GM23338 (cell line): ENCODE results near the gene SYCP2. TPM values are rescaled to one million over a fixed set of nuclear protein-coding genes. Genes with fewer than 3 reads are reported as not detected.

Experiments used
- ATAC-seq: fragments of 200-7000 bp; cut with Tn5 transposase; 3 replicates; pipeline ENCODE4 v1.9.1; 2020
- DNase-seq: peaks from one replicate; pipeline ENCODE4 v3.0.0-alpha.2; 2015; ENCODE audit warnings: low spot score
- H2AFZ ChIP-seq: fragments of 200-600 bp; sonication (generic); 2 replicates; pipeline ENCODE4 v1.8.0; 2016; ENCODE audit warnings: antibody characterized with exemption, mild to moderate bottlenecking, moderate library complexity
- H3F3A ChIP-seq: fragments of 200-600 bp; sonication (generic); replicated peaks from 2 replicates; pipeline ENCODE4 v1.8.0; 2017; ENCODE audit warnings: antibody characterized with exemption, mixed run types, low read depth
- H3K27ac ChIP-seq: fragments of 200-600 bp; sonication (generic); 2 replicates; pipeline ENCODE4 v1.6.1; 2016; ENCODE audit warnings: low read depth
- H3K27me3 ChIP-seq: fragments of 200-600 bp; sonication (generic); 2 replicates; pipeline ENCODE4 v1.8.0; 2016; ENCODE audit warnings: mild to moderate bottlenecking, mixed run types, moderate library complexity; ENCODE audit not compliant: insufficient read depth
- H3K36me3 ChIP-seq: fragments of 200-600 bp; sonication (generic); 2 replicates; pipeline ENCODE4 v1.8.0; 2016; ENCODE audit warnings: mild to moderate bottlenecking; ENCODE audit not compliant: insufficient read depth
- H3K4me1 ChIP-seq: fragments of 200-600 bp; sonication (generic); 2 replicates; pipeline ENCODE4 v1.8.0; 2016; ENCODE audit warnings: mild to moderate bottlenecking, moderate library complexity; ENCODE audit not compliant: insufficient read depth
- H3K4me2 ChIP-seq: fragments of 200-600 bp; sonication (generic); 2 replicates; pipeline ENCODE4 v1.7.1; 2017; ENCODE audit warnings: mixed run types
- H3K4me3 ChIP-seq: fragments of 200-600 bp; sonication (generic); 2 replicates; pipeline ENCODE4 v1.6.1; 2016; ENCODE audit warnings: mixed run types
- H3K79me2 ChIP-seq: fragments of 200-600 bp; sonication (generic); replicated peaks from 2 replicates; pipeline ENCODE4 v1.8.0; 2017; ENCODE audit warnings: mild to moderate bottlenecking; ENCODE audit not compliant: insufficient read depth
- H3K9me2 ChIP-seq: fragments of 200-600 bp; sonication (generic); 2 replicates; pipeline ENCODE4 v1.8.0; 2017; ENCODE audit not compliant: insufficient read depth
- H4K20me1 ChIP-seq: fragments of 200-600 bp; sonication (generic); replicated peaks from 2 replicates; pipeline ENCODE4 v1.8.0; 2017; ENCODE audit warnings: mild to moderate bottlenecking; ENCODE audit not compliant: insufficient read depth
- H3K27ac Mint-ChIP-seq: 2 replicates; pipeline ENCODE4 v1.8.0; 2020; ENCODE audit warnings: inconsistent platforms, mild to moderate bottlenecking, moderate library complexity, mixed read lengths
- H3K27me3 Mint-ChIP-seq: 3 replicates; pipeline ENCODE4 v1.8.0; 2022; ENCODE audit warnings: low read depth, mild to moderate bottlenecking, moderate library complexity, mixed read lengths, inconsistent platforms; ENCODE audit not compliant: insufficient read depth, poor library complexity
- H3K36me3 Mint-ChIP-seq: 3 replicates; pipeline ENCODE4 v1.8.0; 2021; ENCODE audit warnings: low read depth, mild to moderate bottlenecking, inconsistent platforms, moderate library complexity, mixed read lengths
- H3K4me1 Mint-ChIP-seq: 3 replicates; pipeline ENCODE4 v1.8.0; 2020; ENCODE audit warnings: mild to moderate bottlenecking, inconsistent platforms, mixed read lengths
- H3K4me3 Mint-ChIP-seq: 3 replicates; pipeline ENCODE4 v1.8.0; 2021; ENCODE audit warnings: moderate library complexity, mild to moderate bottlenecking, inconsistent platforms, mixed read lengths
- H3K9me3 Mint-ChIP-seq: 3 replicates; pipeline ENCODE4 v1.8.0; 2020; ENCODE audit warnings: moderate library complexity, mild to moderate bottlenecking, inconsistent platforms, mixed read lengths
- CREB1 ChIP-seq: fragments of 250-450 bp; sonication (Bioruptor Pico); IDR thresholded peaks from 2 replicates; pipeline ENCODE4 v1.5.0; 2020; ENCODE audit warnings: low read depth, mild to moderate bottlenecking, moderate library complexity
- EZH2phosphoT487 ChIP-seq: fragments of 200-600 bp; sonication (generic); IDR thresholded peaks from one replicate; pipeline ENCODE4 v1.8.1; 2018; ENCODE audit warnings: antibody characterized with exemption; ENCODE audit not compliant: unreplicated experiment
- JUNB ChIP-seq: IDR thresholded peaks from one replicate; pipeline ENCODE4 v1.6.1; 2016; ENCODE audit warnings: antibody characterized with exemption; ENCODE audit not compliant: unreplicated experiment
- NANOG ChIP-seq: IDR thresholded peaks from 2 replicates; pipeline ENCODE4 v1.6.1; 2016; ENCODE audit warnings: antibody characterized with exemption, borderline replicate concordance
- POLR2AphosphoS5 ChIP-seq: IDR thresholded peaks from 2 replicates; pipeline ENCODE4 v1.6.1; 2016; ENCODE audit warnings: antibody characterized with exemption, low read depth
- STAT1 ChIP-seq: IDR thresholded peaks from one replicate; pipeline ENCODE4 v1.6.1; 2016; ENCODE audit warnings: antibody characterized with exemption; ENCODE audit not compliant: unreplicated experiment
- ZNF114 ChIP-seq: fragments of 250-450 bp; sonication (Bioruptor Pico); IDR thresholded peaks from 2 replicates; pipeline ENCODE4 v1.5.0; 2020; ENCODE audit warnings: mild to moderate bottlenecking, moderate library complexity
- ZNF331 ChIP-seq: fragments of 250-450 bp; sonication (Bioruptor Pico); IDR thresholded peaks from 2 replicates; pipeline ENCODE4 v1.5.0; 2020; ENCODE audit warnings: low read depth, mild to moderate bottlenecking, moderate library complexity
- polyA plus RNA-seq: library from polyadenylated mRNA; unstranded; fragments of >200 nt; fragmentation: Nextera tagmentation; extraction: Ambion mirVana; gene quantifications from 2 replicates; pipeline ENCODE4 v1.2.1, GENCODE V29; 2016
- total RNA-seq: library from RNA; depleted of rRNA; stranded (reverse); fragments of >200 nt; shearing (Covaris generic); gene quantifications from 2 replicates; pipeline ENCODE4 v1.2.3, GENCODE V29; 2014
- TF ChIP-seq, protein P1 (sequence below): IDR thresholded peaks from one replicate; pipeline ENCODE4 v1.6.1; 2018; ENCODE audit warnings: antibody characterized with exemption; ENCODE audit not compliant: unreplicated experiment
- TF ChIP-seq, protein P2 (sequence below): fragments of 250-450 bp; sonication (Bioruptor Pico); IDR thresholded peaks from 2 replicates; pipeline ENCODE4 v1.5.0; 2020; ENCODE audit warnings: mild to moderate bottlenecking, moderate library complexity

Gene SYCP2
- total and polyA plus RNA-seq, 2 experiments from 2014 or later: 0.50 to 2.1 TPM

DNA sequence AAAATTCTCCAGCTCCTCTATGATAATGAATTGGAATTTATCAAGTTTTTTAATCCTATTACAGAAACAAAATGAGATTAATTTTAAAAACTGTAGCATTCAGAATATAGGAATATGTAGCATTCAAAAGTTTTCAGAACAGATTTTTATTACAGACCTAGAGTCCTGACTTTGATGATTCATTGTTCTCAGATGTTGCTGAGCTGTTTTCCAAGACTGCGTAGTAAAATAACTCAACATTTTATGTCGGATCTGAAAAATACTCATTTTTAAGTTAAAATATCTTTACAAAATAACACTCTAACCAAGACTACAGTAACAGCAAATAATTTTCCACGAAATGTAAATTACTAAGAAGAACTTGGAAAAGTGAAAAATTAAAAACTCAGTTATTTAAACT lies 67.1 kb downstream of the SYCP2 start (continued):
- TF ChIP-seq, protein P1, sequence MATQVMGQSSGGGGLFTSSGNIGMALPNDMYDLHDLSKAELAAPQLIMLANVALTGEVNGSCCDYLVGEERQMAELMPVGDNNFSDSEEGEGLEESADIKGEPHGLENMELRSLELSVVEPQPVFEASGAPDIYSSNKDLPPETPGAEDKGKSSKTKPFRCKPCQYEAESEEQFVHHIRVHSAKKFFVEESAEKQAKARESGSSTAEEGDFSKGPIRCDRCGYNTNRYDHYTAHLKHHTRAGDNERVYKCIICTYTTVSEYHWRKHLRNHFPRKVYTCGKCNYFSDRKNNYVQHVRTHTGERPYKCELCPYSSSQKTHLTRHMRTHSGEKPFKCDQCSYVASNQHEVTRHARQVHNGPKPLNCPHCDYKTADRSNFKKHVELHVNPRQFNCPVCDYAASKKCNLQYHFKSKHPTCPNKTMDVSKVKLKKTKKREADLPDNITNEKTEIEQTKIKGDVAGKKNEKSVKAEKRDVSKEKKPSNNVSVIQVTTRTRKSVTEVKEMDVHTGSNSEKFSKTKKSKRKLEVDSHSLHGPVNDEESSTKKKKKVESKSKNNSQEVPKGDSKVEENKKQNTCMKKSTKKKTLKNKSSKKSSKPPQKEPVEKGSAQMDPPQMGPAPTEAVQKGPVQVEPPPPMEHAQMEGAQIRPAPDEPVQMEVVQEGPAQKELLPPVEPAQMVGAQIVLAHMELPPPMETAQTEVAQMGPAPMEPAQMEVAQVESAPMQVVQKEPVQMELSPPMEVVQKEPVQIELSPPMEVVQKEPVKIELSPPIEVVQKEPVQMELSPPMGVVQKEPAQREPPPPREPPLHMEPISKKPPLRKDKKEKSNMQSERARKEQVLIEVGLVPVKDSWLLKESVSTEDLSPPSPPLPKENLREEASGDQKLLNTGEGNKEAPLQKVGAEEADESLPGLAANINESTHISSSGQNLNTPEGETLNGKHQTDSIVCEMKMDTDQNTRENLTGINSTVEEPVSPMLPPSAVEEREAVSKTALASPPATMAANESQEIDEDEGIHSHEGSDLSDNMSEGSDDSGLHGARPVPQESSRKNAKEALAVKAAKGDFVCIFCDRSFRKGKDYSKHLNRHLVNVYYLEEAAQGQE: no peak
- no peak for TF ChIP-seq ZNF331 (CRISPR knock-in tag)

DNA sequence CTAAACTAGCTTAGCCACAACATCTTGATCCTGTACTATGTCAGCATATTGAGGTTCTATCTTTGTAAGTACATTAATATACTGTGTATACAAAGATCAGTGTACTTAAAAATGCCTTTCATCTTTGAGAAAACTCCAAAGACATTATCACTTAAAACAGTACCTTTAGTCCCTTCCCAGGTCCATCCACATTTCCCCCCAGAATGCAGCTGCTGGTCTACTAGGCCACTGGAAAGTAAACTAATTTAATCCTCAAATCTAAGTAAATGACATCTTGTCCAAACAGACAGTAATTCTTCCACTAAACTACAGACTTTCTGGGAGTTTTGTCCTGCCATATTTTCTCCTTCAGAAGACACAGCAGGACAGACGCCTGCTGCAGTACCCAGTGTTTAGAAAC lies 68.7 kb downstream of the SYCP2 start:
- H3K4me2 ChIP-seq: no peak overlapping the region
- no peak for DNase-seq
- ATAC-seq: no peak
- Mint-ChIP-seq H3K36me3 (no peaks in the 10 kb centered on the region), H3K27me3 (peaks cover 3% of the 10 kb centered on the region), H3K4me3 (no peak overlapping the region), H3K4me1 (no peaks in the 10 kb centered on the region), H3K27ac (no peak overlapping the region), H3K9me3 (no peaks in the 10 kb centered on the region)
- no peaks in the 10 kb centered on the region for H3K36me3 ChIP-seq
- H2AFZ ChIP-seq: no peak overlapping the region
- TF ChIP-seq POLR2AphosphoS5: no peak
- TF ChIP-seq JUNB: no peak
- no peaks in the 10 kb centered on the region for H3K79me2 ChIP-seq
- peaks cover 11% of the 10 kb centered on the region for H3K27me3 ChIP-seq
- H3K9me2 ChIP-seq: no peaks in the 10 kb centered on the region
- H3K27ac ChIP-seq: no peak overlapping the region
- H3K4me3 ChIP-seq: no peak overlapping the region
- H3F3A ChIP-seq: no peaks in the 10 kb centered on the region
- no peaks in the 10 kb centered on the region for H3K4me1 ChIP-seq
- H4K20me1 ChIP-seq: no peaks in the 10 kb centered on the region

DNA sequence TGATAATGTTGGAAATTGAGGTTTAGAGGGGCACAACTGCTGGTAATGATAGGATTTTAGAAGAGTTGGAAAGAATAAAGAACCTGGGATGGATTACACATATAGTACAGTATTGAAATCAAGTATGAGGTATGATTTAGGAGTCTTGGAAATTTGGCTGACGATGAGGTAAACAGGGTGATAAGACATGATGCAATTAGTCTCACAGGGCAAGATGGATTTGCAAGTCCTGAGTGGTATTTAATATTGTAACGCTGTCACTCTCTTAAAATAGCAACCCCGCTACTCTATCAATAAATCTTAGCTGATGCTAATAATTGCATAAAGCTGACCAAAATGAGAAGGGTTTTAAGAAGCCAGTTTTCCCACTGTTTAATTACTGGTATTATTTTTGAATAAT lies 70.4 kb downstream of the SYCP2 start:
- Histone ChIP-seq H2AFZ (no peak overlapping the region), H3K4me3 (no peak overlapping the region), H3K79me2 (no peaks in the 10 kb centered on the region), H3K27ac (no peak overlapping the region), H3F3A (no peaks in the 10 kb centered on the region), H4K20me1 (no peaks in the 10 kb centered on the region), H3K4me2 (no peak overlapping the region), H3K9me2 (no peaks in the 10 kb centered on the region), H3K27me3 (peaks cover 15% of the 10 kb centered on the region), H3K4me1 (no peaks in the 10 kb centered on the region), H3K36me3 (no peaks in the 10 kb centered on the region)
- H3K4me3 Mint-ChIP-seq: no peak overlapping the region
- no peak for DNase-seq
- no peaks in the 10 kb centered on the region for H3K36me3 Mint-ChIP-seq
- peaks cover 3% of the 10 kb centered on the region for H3K27me3 Mint-ChIP-seq
- no peak for ATAC-seq
- no peaks in the 10 kb centered on the region; the same call in 2 of the 3 replicates for H3K9me3 Mint-ChIP-seq
- no peaks in the 10 kb centered on the region for H3K4me1 Mint-ChIP-seq
- no peak overlapping the region for H3K27ac Mint-ChIP-seq
- TF ChIP-seq CREB1 (CRISPR knock-in tag) (no peak), ZNF114 (CRISPR knock-in tag) (no peak), ZNF331 (CRISPR knock-in tag) (no peak), NANOG (no peak), POLR2AphosphoS5 (no peak), STAT1 (no peak), EZH2phosphoT487 (no peak)
- TF ChIP-seq, protein P2, sequence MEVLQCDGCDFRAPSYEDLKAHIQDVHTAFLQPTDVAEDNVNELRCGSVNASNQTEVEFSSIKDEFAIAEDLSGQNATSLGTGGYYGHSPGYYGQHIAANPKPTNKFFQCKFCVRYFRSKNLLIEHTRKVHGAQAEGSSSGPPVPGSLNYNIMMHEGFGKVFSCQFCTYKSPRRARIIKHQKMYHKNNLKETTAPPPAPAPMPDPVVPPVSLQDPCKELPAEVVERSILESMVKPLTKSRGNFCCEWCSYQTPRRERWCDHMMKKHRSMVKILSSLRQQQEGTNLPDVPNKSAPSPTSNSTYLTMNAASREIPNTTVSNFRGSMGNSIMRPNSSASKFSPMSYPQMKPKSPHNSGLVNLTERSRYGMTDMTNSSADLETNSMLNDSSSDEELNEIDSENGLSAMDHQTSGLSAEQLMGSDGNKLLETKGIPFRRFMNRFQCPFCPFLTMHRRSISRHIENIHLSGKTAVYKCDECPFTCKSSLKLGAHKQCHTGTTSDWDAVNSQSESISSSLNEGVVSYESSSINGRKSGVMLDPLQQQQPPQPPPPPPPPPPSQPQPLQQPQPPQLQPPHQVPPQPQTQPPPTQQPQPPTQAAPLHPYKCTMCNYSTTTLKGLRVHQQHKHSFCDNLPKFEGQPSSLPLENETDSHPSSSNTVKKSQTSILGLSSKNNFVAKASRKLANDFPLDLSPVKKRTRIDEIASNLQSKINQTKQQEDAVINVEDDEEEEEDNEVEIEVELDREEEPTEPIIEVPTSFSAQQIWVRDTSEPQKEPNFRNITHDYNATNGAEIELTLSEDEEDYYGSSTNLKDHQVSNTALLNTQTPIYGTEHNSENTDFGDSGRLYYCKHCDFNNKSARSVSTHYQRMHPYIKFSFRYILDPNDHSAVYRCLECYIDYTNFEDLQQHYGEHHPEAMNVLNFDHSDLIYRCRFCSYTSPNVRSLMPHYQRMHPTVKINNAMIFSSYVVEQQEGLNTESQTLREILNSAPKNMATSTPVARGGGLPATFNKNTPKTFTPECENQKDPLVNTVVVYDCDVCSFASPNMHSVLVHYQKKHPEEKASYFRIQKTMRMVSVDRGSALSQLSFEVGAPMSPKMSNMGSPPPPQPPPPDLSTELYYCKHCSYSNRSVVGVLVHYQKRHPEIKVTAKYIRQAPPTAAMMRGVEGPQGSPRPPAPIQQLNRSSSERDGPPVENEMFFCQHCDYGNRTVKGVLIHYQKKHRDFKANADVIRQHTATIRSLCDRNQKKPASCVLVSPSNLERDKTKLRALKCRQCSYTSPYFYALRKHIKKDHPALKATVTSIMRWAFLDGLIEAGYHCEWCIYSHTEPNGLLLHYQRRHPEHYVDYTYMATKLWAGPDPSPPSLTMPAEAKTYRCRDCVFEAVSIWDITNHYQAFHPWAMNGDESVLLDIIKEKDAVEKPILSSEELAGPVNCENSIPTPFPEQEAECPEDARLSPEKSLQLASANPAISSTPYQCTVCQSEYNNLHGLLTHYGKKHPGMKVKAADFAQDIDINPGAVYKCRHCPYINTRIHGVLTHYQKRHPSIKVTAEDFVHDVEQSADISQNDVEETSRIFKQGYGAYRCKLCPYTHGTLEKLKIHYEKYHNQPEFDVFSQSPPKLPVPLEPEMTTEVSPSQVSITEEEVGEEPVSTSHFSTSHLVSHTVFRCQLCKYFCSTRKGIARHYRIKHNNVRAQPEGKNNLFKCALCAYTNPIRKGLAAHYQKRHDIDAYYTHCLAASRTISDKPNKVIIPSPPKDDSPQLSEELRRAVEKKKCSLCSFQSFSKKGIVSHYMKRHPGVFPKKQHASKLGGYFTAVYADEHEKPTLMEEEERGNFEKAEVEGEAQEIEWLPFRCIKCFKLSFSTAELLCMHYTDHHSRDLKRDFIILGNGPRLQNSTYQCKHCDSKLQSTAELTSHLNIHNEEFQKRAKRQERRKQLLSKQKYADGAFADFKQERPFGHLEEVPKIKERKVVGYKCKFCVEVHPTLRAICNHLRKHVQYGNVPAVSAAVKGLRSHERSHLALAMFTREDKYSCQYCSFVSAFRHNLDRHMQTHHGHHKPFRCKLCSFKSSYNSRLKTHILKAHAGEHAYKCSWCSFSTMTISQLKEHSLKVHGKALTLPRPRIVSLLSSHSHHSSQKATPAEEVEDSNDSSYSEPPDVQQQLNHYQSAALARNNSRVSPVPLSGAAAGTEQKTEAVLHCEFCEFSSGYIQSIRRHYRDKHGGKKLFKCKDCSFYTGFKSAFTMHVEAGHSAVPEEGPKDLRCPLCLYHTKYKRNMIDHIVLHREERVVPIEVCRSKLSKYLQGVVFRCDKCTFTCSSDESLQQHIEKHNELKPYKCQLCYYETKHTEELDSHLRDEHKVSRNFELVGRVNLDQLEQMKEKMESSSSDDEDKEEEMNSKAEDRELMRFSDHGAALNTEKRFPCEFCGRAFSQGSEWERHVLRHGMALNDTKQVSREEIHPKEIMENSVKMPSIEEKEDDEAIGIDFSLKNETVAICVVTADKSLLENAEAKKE (CRISPR knock-in tag): no peak
